NB4 (cell line): ENCODE measurements around the gene HDGFL2.

Experiments
- CTCF ChIP-seq: IDR thresholded peaks from one replicate; pipeline ENCODE4 v1.5.1; 2012; ENCODE audit warnings: low read depth, low read length
- POLR2A ChIP-seq: IDR thresholded peaks from 2 replicates; pipeline ENCODE4 v1.6.1; 2011; ENCODE audit warnings: mild to moderate bottlenecking; ENCODE audit not compliant: insufficient read length; ENCODE audit errors: extremely low read depth

DNA sequence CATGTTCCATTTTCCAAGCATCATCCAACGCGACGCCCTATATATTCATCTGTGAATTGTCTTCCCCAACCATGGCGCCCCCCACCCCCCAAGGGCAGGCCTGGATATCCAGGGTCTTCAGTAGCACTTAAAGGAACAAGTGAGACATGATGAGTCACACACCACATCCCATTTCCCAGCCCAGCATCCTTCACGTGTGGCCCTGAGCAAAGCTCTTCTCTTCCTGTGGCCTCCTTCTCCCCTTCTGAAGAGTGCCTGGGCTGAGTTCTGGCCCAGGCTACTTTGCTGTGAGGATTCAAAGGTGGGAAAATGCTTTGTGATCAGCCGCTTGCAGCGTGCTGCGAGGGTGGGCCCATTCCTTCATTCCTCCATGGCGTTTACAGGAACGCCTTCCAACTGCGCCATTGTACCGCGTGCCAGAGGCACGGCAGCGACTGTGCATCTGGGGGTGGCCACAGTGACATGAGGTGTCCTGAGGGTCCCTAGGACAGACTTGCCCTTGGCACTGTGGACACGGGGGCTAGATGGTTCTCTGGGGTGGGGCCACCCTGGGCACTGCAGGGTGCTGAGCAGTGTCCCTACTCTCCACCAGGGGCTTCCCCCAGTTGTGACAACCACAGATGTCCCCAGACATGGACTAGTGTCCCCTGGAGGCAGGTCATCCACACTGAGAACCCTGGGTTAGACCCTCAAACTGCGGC lies 34.5 kb downstream of the HDGFL2 start:
- TF ChIP-seq CTCF (no peak), POLR2A (no peak)
